GM23248 (cell line): ENCODE data around the gene MCIDAS.

Experiments used
- EZH2 ChIP-seq: fragments of 200-600 bp; sonication (generic); IDR thresholded peaks from 2 replicates; pipeline ENCODE4 v1.6.1; 2018; ENCODE audit warnings: antibody characterized with exemption, mild to moderate bottlenecking; ENCODE audit not compliant: insufficient read depth, poor library complexity, severe bottlenecking
- EZH2phosphoT487 ChIP-seq: fragments of 200-600 bp; sonication (generic); IDR thresholded peaks from 2 replicates; pipeline ENCODE4 v1.6.1; 2018; ENCODE audit warnings: antibody characterized with exemption, moderate library complexity, mild to moderate bottlenecking, low read depth; ENCODE audit not compliant: insufficient read depth

DNA sequence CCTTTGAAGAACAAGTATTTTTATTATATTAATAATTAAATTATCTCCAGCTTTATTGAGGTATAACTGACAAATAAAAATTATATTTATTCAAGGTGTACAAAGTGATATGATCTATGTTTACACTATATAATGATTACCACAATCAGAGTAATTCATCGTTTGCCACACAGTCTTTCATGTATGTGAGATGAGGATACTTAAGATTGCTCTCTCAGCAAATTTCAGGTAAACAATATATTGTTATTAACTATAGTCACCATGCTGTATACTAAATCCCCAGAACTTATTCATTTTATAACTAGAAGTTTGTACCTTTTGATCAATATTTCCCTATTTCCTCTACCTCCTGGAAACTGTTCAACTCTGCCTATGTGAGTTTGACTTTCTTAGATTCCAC is 22.9 kb upstream of the MCIDAS start:
- TF ChIP-seq EZH2 = no peak
- no peak for TF ChIP-seq EZH2phosphoT487
